Large intestine (tissue), 3 donors: ENCODE data around the gene MCHR1. TPM values are rescaled to one million over a fixed set of nuclear protein-coding genes. Genes with fewer than 3 reads are reported as not detected.

Experiments
- DNase-seq, 2 donors: peaks; one replicate each; pipeline versions ENCODE4 v3.0.0 to v3.0.0-alpha.2; 2013
- H3K27ac ChIP-seq: one replicate; pipeline ENCODE4 v1.5.1; 2013; ENCODE audit warnings: low read length
- H3K27me3 ChIP-seq: 2 replicates; pipeline ENCODE4 v1.6.1; 2013; ENCODE audit warnings: low read length; ENCODE audit not compliant: control insufficient read depth, insufficient read depth
- H3K36me3 ChIP-seq: 2 replicates; pipeline ENCODE4 v1.6.1; 2013; ENCODE audit warnings: low read length; ENCODE audit not compliant: control insufficient read depth, insufficient read depth
- H3K4me1 ChIP-seq: one replicate; pipeline ENCODE4 v1.6.1; 2013; ENCODE audit warnings: low read length; ENCODE audit not compliant: control insufficient read depth, insufficient read depth
- H3K4me3 ChIP-seq: one replicate; pipeline ENCODE4 v1.5.1; 2013; ENCODE audit warnings: low read length
- H3K9me3 ChIP-seq: one replicate; pipeline ENCODE4 v1.6.1; 2013; ENCODE audit warnings: mild to moderate bottlenecking, low read depth, low read length, moderate library complexity; ENCODE audit not compliant: control insufficient read depth
- WGBS: methylation state at CpG from one replicate; pipeline ENCODE4 v1.1.5; 2013; ENCODE audit warnings: low lambda C conversion rate; ENCODE audit not compliant: insufficient coverage; 5-methylcytosine and 5-hydroxymethylcytosine counted together
- polyA plus RNA-seq: library from polyadenylated mRNA; unstranded; fragments of 120-200 nt; gene quantifications from one replicate; pipeline ENCODE4 v1.2.1, GENCODE V29; 2013

MCHR1 gene
- polyA plus RNA-seq, 1 donor = 0.09 TPM

- H3K4me1 ChIP-seq = peaks cover 10% of the 10 kb centered on the region
- WGBS = no CpG with 5 or more reads among the region's 4 CpGs
- peak in 1 of 2 donors; percentile 62 for DNase-seq
- H3K9me3 ChIP-seq = peaks cover 2% of the 10 kb centered on the region
- H3K36me3 ChIP-seq = no peaks in the 10 kb centered on the region
- H3K4me3 ChIP-seq = no peak overlapping the region
- H3K27me3 ChIP-seq = no peaks in the 10 kb centered on the region
- H3K27ac ChIP-seq = no peak overlapping the region
These were observed 47.2 kb downstream of the MCHR1 start for GRCh38 chr22:40726514-40726913.

- Histone ChIP-seq H3K36me3 (no peaks in the 10 kb centered on the region), H3K4me3 (no peak overlapping the region), H3K27ac (no peak overlapping the region), H3K27me3 (no peaks in the 10 kb centered on the region), H3K4me1 (peaks cover 12% of the 10 kb centered on the region), H3K9me3 (peaks cover 2% of the 10 kb centered on the region)
- WGBS = no CpG with 5 or more reads among the region's 11 CpGs
- no peak for DNase-seq
These were observed 48.0 kb downstream of the MCHR1 start for GRCh38 chr22:40727070-40727963.

GRCh38 chr22:40727964-40728615 lies 48.8 kb downstream of the MCHR1 start:
- no peak for DNase-seq
- Histone ChIP-seq H3K27me3 (no peaks in the 10 kb centered on the region), H3K36me3 (no peaks in the 10 kb centered on the region), H3K27ac (peak overlapping the region; percentile 82), H3K4me1 (peaks cover 19% of the 10 kb centered on the region), H3K9me3 (peaks cover 2% of the 10 kb centered on the region), H3K4me3 (no peak overlapping the region)
- WGBS = no CpG with 5 or more reads among the region's 14 CpGs

- H3K4me1 ChIP-seq = peaks cover 19% of the 10 kb centered on the region
- peak overlapping the region; percentile 82 for H3K27ac ChIP-seq
- H3K9me3 ChIP-seq = peaks cover 2% of the 10 kb centered on the region
- H3K4me3 ChIP-seq = no peak overlapping the region
- H3K36me3 ChIP-seq = no peaks in the 10 kb centered on the region
- no CpG with 5 or more reads among the region's 13 CpGs for WGBS
- H3K27me3 ChIP-seq = no peaks in the 10 kb centered on the region
- DNase-seq = peak; percentile 89 to 96
These were observed 49.5 kb downstream of the MCHR1 start for GRCh38 chr22:40728731-40729189.

- WGBS = 100% methylated on average over 1 of the region's 6 CpGs
- Histone ChIP-seq H3K4me1 (peaks cover 19% of the 10 kb centered on the region), H3K4me3 (no peak overlapping the region), H3K27ac (peak overlapping the region; percentile 70), H3K27me3 (no peaks in the 10 kb centered on the region), H3K36me3 (no peaks in the 10 kb centered on the region), H3K9me3 (peaks cover 2% of the 10 kb centered on the region)
- peak in 1 of 2 donors; percentile 42 for DNase-seq
These were observed 50.0 kb downstream of the MCHR1 start for GRCh38 chr22:40729284-40729683.

Other genes with a start within 250 kb of the MCHR1 start
- 17.1 TPM for gene MRTFA, start 42.8 kb upstream of the MCHR1 start, polyA plus RNA-seq
- 18.1 TPM for gene SLC25A17, start 139.9 kb downstream of the MCHR1 start, polyA plus RNA-seq
- gene ST13, start 177.2 kb downstream of the MCHR1 start, polyA plus RNA-seq = 457 TPM
- gene XPNPEP3, start 177.7 kb downstream of the MCHR1 start, polyA plus RNA-seq = 12.1 TPM
- 2.5 TPM for gene DNAJB7, start 182.6 kb downstream of the MCHR1 start, polyA plus RNA-seq